ENCODE results near the gene CADPS2. TPM values are rescaled to one million over a fixed set of nuclear protein-coding genes. Genes with fewer than 3 reads are reported as not detected.

The CADPS2 gene
- total RNA-seq, 1 experiment from 2014 or later: 12.2 TPM

- TF ChIP-seq ZNF671 (CRISPR knock-in tag; IDR thresholded peaks at IDR 0.05): no peak
Observed at GRCh38 chr7:122364761-122365280, 521.4 kb downstream of the CADPS2 start (continued).

DNA sequence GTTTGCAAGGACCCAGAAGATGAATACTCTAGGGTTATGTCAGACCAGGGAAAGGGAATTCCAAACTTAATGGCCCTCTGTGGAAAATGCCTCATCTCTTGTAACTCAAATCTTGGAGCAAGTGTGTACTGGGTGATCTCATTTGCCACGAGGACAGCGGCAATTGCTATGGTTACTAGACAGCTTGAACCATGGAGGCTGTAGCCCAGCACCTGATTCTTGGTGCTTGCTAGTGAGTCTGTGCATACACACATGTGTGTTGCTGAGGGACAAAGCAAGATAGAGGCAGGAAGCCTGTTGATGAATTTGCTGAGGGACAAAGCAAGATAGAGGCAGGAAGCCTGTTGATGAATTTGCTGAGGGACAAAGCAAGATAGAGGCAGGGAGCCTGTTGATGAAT, 523.1 kb downstream of the CADPS2 start:
- ChIA-PET POLR2A (no interaction called here), CTCF (interaction anchor here (1.0 kb wide), 1 partner anchor 95 kb away, joined by 3 read pairs; no protein-coding TSS in a partner anchor)
- no peaks in the 10 kb centered on the region for H3K27me3 Mint-ChIP-seq (ENCODE audit: low read depth)
- H3K9me3 Mint-ChIP-seq: no peaks in the 10 kb centered on the region
- peaks cover 29% of the 10 kb centered on the region for H3K4me1 Mint-ChIP-seq
- no peak overlapping the region for H3K27ac Mint-ChIP-seq
- no peaks in the 10 kb centered on the region for H3K36me3 Mint-ChIP-seq
- no peak overlapping the region for H3K4me3 Mint-ChIP-seq
- TF ChIP-seq CDX4 (CRISPR knock-in tag; IDR thresholded peaks at IDR 0.05; ENCODE audit: borderline replicate concordance) (no peak), ZNF138 (CRISPR knock-in tag; conservative IDR thresholded peaks at IDR 0.05) (0 out of 2 replicates have a peak, but pooled peaks have one; percentile 20)
- TF ChIP-seq, protein P1, sequence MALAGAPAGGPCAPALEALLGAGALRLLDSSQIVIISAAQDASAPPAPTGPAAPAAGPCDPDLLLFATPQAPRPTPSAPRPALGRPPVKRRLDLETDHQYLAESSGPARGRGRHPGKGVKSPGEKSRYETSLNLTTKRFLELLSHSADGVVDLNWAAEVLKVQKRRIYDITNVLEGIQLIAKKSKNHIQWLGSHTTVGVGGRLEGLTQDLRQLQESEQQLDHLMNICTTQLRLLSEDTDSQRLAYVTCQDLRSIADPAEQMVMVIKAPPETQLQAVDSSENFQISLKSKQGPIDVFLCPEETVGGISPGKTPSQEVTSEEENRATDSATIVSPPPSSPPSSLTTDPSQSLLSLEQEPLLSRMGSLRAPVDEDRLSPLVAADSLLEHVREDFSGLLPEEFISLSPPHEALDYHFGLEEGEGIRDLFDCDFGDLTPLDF (CRISPR knock-in tag; IDR thresholded peaks at IDR 0.05): no peak
- DNase-seq (ENCODE audit: low spot score) (no peak), ATAC-seq (no peak; the same call in 1 of the 2 replicates)

DNA sequence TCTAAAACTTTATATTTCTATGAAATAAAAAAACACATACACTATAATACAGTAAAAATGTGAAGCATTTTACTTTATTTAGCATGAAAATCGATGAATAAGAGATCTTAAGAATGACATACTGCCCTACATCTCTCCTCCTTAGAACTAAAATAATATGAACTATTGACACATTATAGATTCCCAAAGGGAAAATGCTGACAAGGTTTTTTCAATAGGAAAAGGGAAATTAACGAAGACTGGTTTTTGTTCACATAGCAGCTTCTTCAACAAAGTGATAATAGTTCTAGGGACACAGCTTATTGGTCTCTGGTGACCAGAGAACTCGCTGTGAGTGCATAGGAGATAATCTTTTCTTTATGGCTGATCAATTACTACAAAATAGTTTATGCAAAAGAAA, 523.8 kb downstream of the CADPS2 start:
- DNase-seq (ENCODE audit: low spot score): no peak
- Mint-ChIP-seq H3K36me3 (no peaks in the 10 kb centered on the region), H3K4me3 (no peak overlapping the region), H3K4me1 (peaks cover 29% of the 10 kb centered on the region), H3K9me3 (peaks cover 4% of the 10 kb centered on the region; the same call in 1 of the 2 replicates), H3K27ac (no peak overlapping the region), H3K27me3 (ENCODE audit: low read depth) (no peaks in the 10 kb centered on the region)
- TF ChIP-seq ZNF396 (CRISPR knock-in tag; IDR thresholded peaks at IDR 0.05; ENCODE audit: borderline replicate concordance) (no peak), TP53 (CRISPR knock-in tag; IDR thresholded peaks at IDR 0.05) (no peak)
- CTCF ChIA-PET: no interaction called here
- POLR2A ChIA-PET: no interaction called here
- ATAC-seq: no peak

GRCh38 chr7:122354656-122355055, 531.6 kb downstream of the CADPS2 start:
- Mint-ChIP-seq H3K36me3 (no peaks in the 10 kb centered on the region), H3K4me3 (no peak overlapping the region), H3K4me1 (peaks cover 17% of the 10 kb centered on the region), H3K27me3 (ENCODE audit: low read depth) (no peaks in the 10 kb centered on the region), H3K9me3 (peaks cover 4% of the 10 kb centered on the region; the same call in 1 of the 2 replicates), H3K27ac (0 out of 2 replicates have a peak overlapping the region, but pooled peaks have one; percentile 1)
- ATAC-seq (no peak), DNase-seq (ENCODE audit: low spot score) (no peak)
- ChIA-PET POLR2A (no interaction called here), CTCF (no interaction called here)
- TF ChIP-seq, protein P2, sequence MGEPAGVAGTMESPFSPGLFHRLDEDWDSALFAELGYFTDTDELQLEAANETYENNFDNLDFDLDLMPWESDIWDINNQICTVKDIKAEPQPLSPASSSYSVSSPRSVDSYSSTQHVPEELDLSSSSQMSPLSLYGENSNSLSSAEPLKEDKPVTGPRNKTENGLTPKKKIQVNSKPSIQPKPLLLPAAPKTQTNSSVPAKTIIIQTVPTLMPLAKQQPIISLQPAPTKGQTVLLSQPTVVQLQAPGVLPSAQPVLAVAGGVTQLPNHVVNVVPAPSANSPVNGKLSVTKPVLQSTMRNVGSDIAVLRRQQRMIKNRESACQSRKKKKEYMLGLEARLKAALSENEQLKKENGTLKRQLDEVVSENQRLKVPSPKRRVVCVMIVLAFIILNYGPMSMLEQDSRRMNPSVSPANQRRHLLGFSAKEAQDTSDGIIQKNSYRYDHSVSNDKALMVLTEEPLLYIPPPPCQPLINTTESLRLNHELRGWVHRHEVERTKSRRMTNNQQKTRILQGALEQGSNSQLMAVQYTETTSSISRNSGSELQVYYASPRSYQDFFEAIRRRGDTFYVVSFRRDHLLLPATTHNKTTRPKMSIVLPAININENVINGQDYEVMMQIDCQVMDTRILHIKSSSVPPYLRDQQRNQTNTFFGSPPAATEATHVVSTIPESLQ (CRISPR knock-in tag; IDR thresholded peaks at IDR 0.05): no peak
- TF ChIP-seq, protein P3, sequence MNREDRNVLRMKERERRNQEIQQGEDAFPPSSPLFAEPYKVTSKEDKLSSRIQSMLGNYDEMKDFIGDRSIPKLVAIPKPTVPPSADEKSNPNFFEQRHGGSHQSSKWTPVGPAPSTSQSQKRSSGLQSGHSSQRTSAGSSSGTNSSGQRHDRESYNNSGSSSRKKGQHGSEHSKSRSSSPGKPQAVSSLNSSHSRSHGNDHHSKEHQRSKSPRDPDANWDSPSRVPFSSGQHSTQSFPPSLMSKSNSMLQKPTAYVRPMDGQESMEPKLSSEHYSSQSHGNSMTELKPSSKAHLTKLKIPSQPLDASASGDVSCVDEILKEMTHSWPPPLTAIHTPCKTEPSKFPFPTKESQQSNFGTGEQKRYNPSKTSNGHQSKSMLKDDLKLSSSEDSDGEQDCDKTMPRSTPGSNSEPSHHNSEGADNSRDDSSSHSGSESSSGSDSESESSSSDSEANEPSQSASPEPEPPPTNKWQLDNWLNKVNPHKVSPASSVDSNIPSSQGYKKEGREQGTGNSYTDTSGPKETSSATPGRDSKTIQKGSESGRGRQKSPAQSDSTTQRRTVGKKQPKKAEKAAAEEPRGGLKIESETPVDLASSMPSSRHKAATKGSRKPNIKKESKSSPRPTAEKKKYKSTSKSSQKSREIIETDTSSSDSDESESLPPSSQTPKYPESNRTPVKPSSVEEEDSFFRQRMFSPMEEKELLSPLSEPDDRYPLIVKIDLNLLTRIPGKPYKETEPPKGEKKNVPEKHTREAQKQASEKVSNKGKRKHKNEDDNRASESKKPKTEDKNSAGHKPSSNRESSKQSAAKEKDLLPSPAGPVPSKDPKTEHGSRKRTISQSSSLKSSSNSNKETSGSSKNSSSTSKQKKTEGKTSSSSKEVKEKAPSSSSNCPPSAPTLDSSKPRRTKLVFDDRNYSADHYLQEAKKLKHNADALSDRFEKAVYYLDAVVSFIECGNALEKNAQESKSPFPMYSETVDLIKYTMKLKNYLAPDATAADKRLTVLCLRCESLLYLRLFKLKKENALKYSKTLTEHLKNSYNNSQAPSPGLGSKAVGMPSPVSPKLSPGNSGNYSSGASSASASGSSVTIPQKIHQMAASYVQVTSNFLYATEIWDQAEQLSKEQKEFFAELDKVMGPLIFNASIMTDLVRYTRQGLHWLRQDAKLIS (CRISPR knock-in tag; IDR thresholded peaks at IDR 0.05; ENCODE audit: borderline replicate concordance): no peak
- no peak for TF ChIP-seq NFATC4 (CRISPR knock-in tag; IDR thresholded peaks at IDR 0.05)
- TF ChIP-seq CDX4 (CRISPR knock-in tag; IDR thresholded peaks at IDR 0.05; ENCODE audit: borderline replicate concordance): no peak
- no peak for TF ChIP-seq NR2C2 (CRISPR knock-in tag; IDR thresholded peaks at IDR 0.05)
- TF ChIP-seq GRHL2 (CRISPR knock-in tag; IDR thresholded peaks at IDR 0.05; ENCODE audit: insufficient replicate concordance, severe bottlenecking): no peak
- TF ChIP-seq MXD4 (CRISPR knock-in tag; IDR thresholded peaks at IDR 0.05; ENCODE audit: borderline replicate concordance): no peak
- TF ChIP-seq TCF7 (CRISPR knock-in tag; IDR thresholded peaks at IDR 0.05; ENCODE audit: low read depth): no peak
- TF ChIP-seq ZNF425 (CRISPR knock-in tag; conservative IDR thresholded peaks at IDR 0.05): no peak
- TF ChIP-seq, protein P4, sequence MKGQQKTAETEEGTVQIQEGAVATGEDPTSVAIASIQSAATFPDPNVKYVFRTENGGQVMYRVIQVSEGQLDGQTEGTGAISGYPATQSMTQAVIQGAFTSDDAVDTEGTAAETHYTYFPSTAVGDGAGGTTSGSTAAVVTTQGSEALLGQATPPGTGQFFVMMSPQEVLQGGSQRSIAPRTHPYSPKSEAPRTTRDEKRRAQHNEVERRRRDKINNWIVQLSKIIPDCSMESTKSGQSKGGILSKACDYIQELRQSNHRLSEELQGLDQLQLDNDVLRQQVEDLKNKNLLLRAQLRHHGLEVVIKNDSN (CRISPR knock-in tag; IDR thresholded peaks at IDR 0.05): no peak
- no peak for TF ChIP-seq ZNF317 (CRISPR knock-in tag; IDR thresholded peaks at IDR 0.05; ENCODE audit: borderline replicate concordance, low read depth)
- TF ChIP-seq ATF1 (CRISPR knock-in tag; IDR thresholded peaks at IDR 0.05): no peak
- TF ChIP-seq ZNF219 (CRISPR knock-in tag; IDR thresholded peaks at IDR 0.05; ENCODE audit: borderline replicate concordance): no peak

All from WTC11 (cell line).